Transverse colon (tissue), 4 donors: ENCODE measurements around the gene RPF1. TPM values are rescaled to one million over a fixed set of nuclear protein-coding genes. Genes with fewer than 3 reads are reported as not detected.
A peak's percentile ranks its signal among the peaks of the same experiment; 100 is the strongest.
"Not testable (repeated sequence)": the region's sequence is repeated elsewhere in the genome, so short reads cannot be mapped to it uniquely, and the experiment has no call there.

ENCODE experiments used
- DNase-seq: peaks from one replicate; pipeline ENCODE4 v3.0.0-alpha.2; 2019
- H3K27ac ChIP-seq, 4 donors: fragments of 200-600 bp; sonication (generic); 2 replicates each; pipeline ENCODE4 v1.5.1; 2016 to 2018; ENCODE audit warnings: inconsistent platforms in 4 of 4
- H3K27me3 ChIP-seq: fragments of 200-600 bp; sonication (generic); 2 replicates; pipeline ENCODE4 v1.5.1; 2017; ENCODE audit warnings: inconsistent platforms
- H3K36me3 ChIP-seq, 4 donors: fragments of 200-600 bp; sonication (generic); 2 replicates each; pipeline ENCODE4 v1.5.1; 2017 to 2019; ENCODE audit warnings: inconsistent platforms in 4 of 4
- H3K4me1 ChIP-seq, 4 donors: fragments of 200-600 bp; sonication (generic); 2 replicates each; pipeline ENCODE4 v1.5.1; 2017 to 2020; ENCODE audit warnings: inconsistent platforms in 4 of 4
- H3K4me3 ChIP-seq, 4 donors: fragments of 200-600 bp; sonication (generic); 1 replicate in 1 of 4; 2 replicates in 3 of 4; pipeline versions ENCODE4 v1.5.1 to v1.6.1; 2017 to 2019; ENCODE audit warnings: inconsistent platforms in 4 of 4
- H3K9me3 ChIP-seq, 2 donors: fragments of 200-600 bp; sonication (generic); 2 replicates each; pipeline ENCODE4 v1.5.1; 2017 to 2019; ENCODE audit warnings: inconsistent platforms in 2 of 2
- EP300 ChIP-seq: sonication (generic); formaldehyde crosslinking; IDR thresholded peaks from one replicate; pipeline ENCODE4 v1.6.1; 2017; ENCODE audit warnings: antibody characterized with exemption, low read depth
- POLR2A ChIP-seq: fragments of 450-650 bp; IDR thresholded peaks from one replicate; pipeline ENCODE4 v1.6.1; 2016; ENCODE audit warnings: antibody characterized with exemption, mild to moderate bottlenecking, moderate library complexity
- POLR2AphosphoS5 ChIP-seq, 3 donors: sonication (generic); formaldehyde crosslinking; IDR thresholded peaks; one replicate each; pipeline ENCODE4 v1.6.1; 2016; ENCODE audit warnings: antibody characterized with exemption in 3 of 3
- WGBS, 2 donors: methylation state at CpG; one replicate each; pipeline ENCODE4 v1.1.5; 2018; ENCODE audit warnings: low coverage in 1 of 2; 5-methylcytosine and 5-hydroxymethylcytosine counted together
- in situ Hi-C, 4 donors: fragments of 200-750 bp; cut with MboI; loops; one replicate each; pipeline versions ENCODE4 v1.15.0 to v1.15.1; 2017; ENCODE audit warnings: low sequenced_read_pairs in 3 of 4, low pct_ligation_motif_present in 1 of 4, low pct_unique_long_range_greater_than_20kb in 1 of 4
- intact Hi-C: fragments of 100-400 bp; cut with DNase I; formaldehyde crosslinking; loops from one replicate; pipeline ENCODE4 v1.15.1; 2023; ENCODE audit warnings: low total_unique reads
- total RNA-seq, 4 donors: library from RNA; depleted of rRNA; stranded (reverse); fragments of >200 nt; gene quantifications; one replicate each; pipeline ENCODE4 v1.1.0, GENCODE V29; 2016
- TF ChIP-seq, protein P1 (sequence below), 5 experiments: fragments of 200-600 bp in 3 of 5; fragments of 450-650 bp in 2 of 5; sonication (generic) in 3 of 5; IDR thresholded peaks; 1 replicate in 2 of 5; 2 replicates in 3 of 5; pipeline ENCODE4 v1.5.1; 2016 to 2017; ENCODE audit warnings: antibody characterized with exemption in 5 of 5, inconsistent platforms in 3 of 5, mild to moderate bottlenecking in 2 of 5, moderate library complexity in 1 of 5

The RPF1 gene
- total RNA-seq, 4 donors from 2014 or later: 14.7 to 38.4 (median 25.9) TPM

- Histone ChIP-seq H3K36me3 (no peaks in the 10 kb centered on the region), H3K4me3 (peak within 1 kb of the TSS; percentile 63 to 93 (median 74)), H3K27ac (peak within 1 kb of the TSS; percentile 96 to 99 (median 97)), H3K9me3 (no peaks in the 10 kb centered on the region), H3K27me3 (no peaks in the 10 kb centered on the region), H3K4me1 (peaks cover 15 to 45% (median 31%) of the 10 kb centered on the region in 4 donors)
- WGBS, 2 donors: 1 to 20% methylated on average over 1 to 56 of the region's 60 CpGs
- DNase-seq: peak; percentile 99
- intact Hi-C loops (loop anchor here (10.0 kb wide), 2 partner anchors 69 to 99 kb away; partner anchors contain the start of gene CTBS), in situ Hi-C loops (no loop called here)
- TF ChIP-seq POLR2A (peak; percentile 97), POLR2AphosphoS5 (IDR thresholded peaks at IDR 0.05) (peak; percentile 80 to 91 (median 86)), EP300 (no peak)
- TF ChIP-seq, protein P1, sequence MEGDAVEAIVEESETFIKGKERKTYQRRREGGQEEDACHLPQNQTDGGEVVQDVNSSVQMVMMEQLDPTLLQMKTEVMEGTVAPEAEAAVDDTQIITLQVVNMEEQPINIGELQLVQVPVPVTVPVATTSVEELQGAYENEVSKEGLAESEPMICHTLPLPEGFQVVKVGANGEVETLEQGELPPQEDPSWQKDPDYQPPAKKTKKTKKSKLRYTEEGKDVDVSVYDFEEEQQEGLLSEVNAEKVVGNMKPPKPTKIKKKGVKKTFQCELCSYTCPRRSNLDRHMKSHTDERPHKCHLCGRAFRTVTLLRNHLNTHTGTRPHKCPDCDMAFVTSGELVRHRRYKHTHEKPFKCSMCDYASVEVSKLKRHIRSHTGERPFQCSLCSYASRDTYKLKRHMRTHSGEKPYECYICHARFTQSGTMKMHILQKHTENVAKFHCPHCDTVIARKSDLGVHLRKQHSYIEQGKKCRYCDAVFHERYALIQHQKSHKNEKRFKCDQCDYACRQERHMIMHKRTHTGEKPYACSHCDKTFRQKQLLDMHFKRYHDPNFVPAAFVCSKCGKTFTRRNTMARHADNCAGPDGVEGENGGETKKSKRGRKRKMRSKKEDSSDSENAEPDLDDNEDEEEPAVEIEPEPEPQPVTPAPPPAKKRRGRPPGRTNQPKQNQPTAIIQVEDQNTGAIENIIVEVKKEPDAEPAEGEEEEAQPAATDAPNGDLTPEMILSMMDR (IDR thresholded peaks at IDR 0.05): no peak
Observed at GRCh38 chr1:84506002-84506728, 27.1 kb downstream of the RPF1 start, which contains the start of the genes GNG5 and SPATA1. TSS of gene GNG5 (minus strand) at chr1:84506581. CDS start at chr1:84506091, 490 bp downstream. TSS of gene SPATA1 (plus strand) at chr1:84506386. CDS start at chr1:84516360, 9,974 bp downstream.

GRCh38 chr1:84506729-84507453 is 27.8 kb downstream of the RPF1 start:
- TF ChIP-seq, protein P1 (IDR thresholded peaks at IDR 0.05): no peak
- TF ChIP-seq POLR2A (no peak), EP300 (no peak), POLR2AphosphoS5 (IDR thresholded peaks at IDR 0.05) (peak in 1 of 3 donors; percentile 13)
- Histone ChIP-seq H3K4me1 (peaks cover 15 to 38% (median 27%) of the 10 kb centered on the region in 4 donors), H3K27me3 (no peaks in the 10 kb centered on the region), H3K4me3 (peak overlapping the region; percentile 63 to 93 (median 74)), H3K27ac (peak overlapping the region; percentile 96 to 99 (median 97)), H3K9me3 (no peaks in the 10 kb centered on the region), H3K36me3 (no peaks in the 10 kb centered on the region)
- in situ Hi-C loops: no loop called here
- no peak for DNase-seq
- 10 to 29% methylated on average over 11 to 26 of the region's 26 CpGs for WGBS, 2 donors
- intact Hi-C loops: loop anchor here (10.0 kb wide), 2 partner anchors 68 to 98 kb away; partner anchors contain the start of gene CTBS

- DNase-seq, H3K27me3 ChIP-seq, H3K27ac ChIP-seq, H3K4me3 ChIP-seq, H3K9me3 ChIP-seq, H3K36me3 ChIP-seq, in situ Hi-C loops: not testable (repeated sequence)
- intact Hi-C loops: loop anchor here (10.0 kb wide), 2 partner anchors 67 to 97 kb away; partner anchors contain the start of gene CTBS
- peaks cover 13 to 30% (median 20%) of the 10 kb centered on the region in 4 donors for H3K4me1 ChIP-seq
- WGBS, 2 donors: 91 to 96% methylated on average over 10 to 14 of the region's 14 CpGs
Observed at GRCh38 chr1:84507887-84508286, 28.8 kb downstream of the RPF1 start.

GRCh38 chr1:84508510-84508909 is 29.4 kb downstream of the RPF1 start:
- Histone ChIP-seq H3K9me3 (no peaks in the 10 kb centered on the region), H3K27ac (no peak overlapping the region), H3K36me3 (no peaks in the 10 kb centered on the region), H3K4me3 (no peak overlapping the region), H3K27me3 (no peaks in the 10 kb centered on the region), H3K4me1 (peaks cover 9 to 23% (median 13%) of the 10 kb centered on the region in 4 donors)
- WGBS, 2 donors: 98 to 100% methylated on average over 1 of the region's 1 CpG
- intact Hi-C loops: loop anchor here (10.0 kb wide), 2 partner anchors 66 to 96 kb away; partner anchors contain the start of gene CTBS
- in situ Hi-C loops: no loop called here
- DNase-seq: no peak
- no peak for TF ChIP-seq POLR2A
- no peak for TF ChIP-seq POLR2AphosphoS5 (IDR thresholded peaks at IDR 0.05)
- TF ChIP-seq EP300: no peak
- TF ChIP-seq, protein P1 (IDR thresholded peaks at IDR 0.05): no peak
